Stimulated activated CD8-positive, alpha-beta memory T cell treated with anti-CD3 and anti-CD28 coated beads, Interleukin-7, amount 100 ng/mL, for 24 hours (primary cell): ENCODE measurements around the gene TMEM178A.
"Not testable (repeated sequence)": the region's sequence is repeated elsewhere in the genome, so short reads cannot be mapped to it uniquely, and the experiment has no call there.

Experiments used
- DNase-seq: peaks from one replicate; pipeline ENCODE4 v3.0.0-alpha.2; 2020; ENCODE audit warnings: low read depth

Gene TMEM178A

DNA sequence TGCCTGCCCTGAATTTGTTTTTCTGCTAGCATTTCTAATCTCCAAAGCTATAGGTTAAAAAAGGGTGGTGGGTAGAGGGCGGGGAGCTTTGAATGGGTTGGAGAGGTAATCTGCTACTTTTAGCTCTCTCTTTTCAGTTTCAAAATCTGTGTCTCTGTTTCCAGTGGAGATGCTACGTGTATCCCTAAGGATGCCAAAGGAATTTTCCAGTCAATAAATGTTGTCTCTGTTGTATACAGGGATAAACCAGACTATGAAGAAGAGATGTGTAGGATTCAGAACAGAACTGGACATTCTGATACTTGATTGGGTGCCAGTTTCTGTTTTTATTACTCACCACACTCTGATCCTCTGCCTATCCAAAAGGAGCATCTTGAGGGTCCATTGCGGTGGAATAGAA lies 50.1 kb downstream of the TMEM178A start:
- DNase-seq, result no peak

GRCh38 chr2:39717067-39717466 lies 51.4 kb downstream of the TMEM178A start:
- no peak for DNase-seq

- no peak for DNase-seq
These were observed 52.8 kb downstream of the TMEM178A start for GRCh38 chr2:39718483-39718882.

GRCh38 chr2:39719317-39719716 lies 53.6 kb downstream of the TMEM178A start:
- DNase-seq, result no peak

GRCh38 chr2:39720970-39721369 lies 55.3 kb downstream of the TMEM178A start:
- DNase-seq, result no peak

- DNase-seq, result no peak
These were observed 57.8 kb downstream of the TMEM178A start for GRCh38 chr2:39723497-39723896.

GRCh38 chr2:39723946-39724827 lies 58.5 kb downstream of the TMEM178A start:
- DNase-seq, result no peak

GRCh38 chr2:39724828-39725144 lies 59.1 kb downstream of the TMEM178A start:
- DNase-seq, result no peak

GRCh38 chr2:39725401-39725800 lies 59.7 kb downstream of the TMEM178A start:
- DNase-seq, result no peak

DNA sequence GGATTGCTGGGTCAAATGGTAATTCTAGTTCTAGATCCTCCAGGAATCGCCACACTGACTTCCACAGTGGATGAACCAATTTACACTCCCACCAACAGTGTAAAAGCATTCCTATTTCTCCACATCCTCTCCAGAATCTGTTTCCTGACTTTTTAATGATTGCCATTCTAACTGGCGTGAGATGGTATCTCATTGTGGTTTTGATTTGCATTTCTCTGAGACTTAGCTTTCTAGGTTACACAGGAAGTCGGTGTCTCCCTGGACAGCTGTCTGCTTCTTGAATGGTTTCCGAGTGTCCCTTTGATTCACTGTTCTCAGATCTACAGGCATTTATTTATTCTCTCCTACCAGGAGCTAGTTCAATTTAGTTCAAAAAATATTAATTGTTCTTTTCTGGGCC lies 62.4 kb downstream of the TMEM178A start:
- not testable (repeated sequence) for DNase-seq

DNA sequence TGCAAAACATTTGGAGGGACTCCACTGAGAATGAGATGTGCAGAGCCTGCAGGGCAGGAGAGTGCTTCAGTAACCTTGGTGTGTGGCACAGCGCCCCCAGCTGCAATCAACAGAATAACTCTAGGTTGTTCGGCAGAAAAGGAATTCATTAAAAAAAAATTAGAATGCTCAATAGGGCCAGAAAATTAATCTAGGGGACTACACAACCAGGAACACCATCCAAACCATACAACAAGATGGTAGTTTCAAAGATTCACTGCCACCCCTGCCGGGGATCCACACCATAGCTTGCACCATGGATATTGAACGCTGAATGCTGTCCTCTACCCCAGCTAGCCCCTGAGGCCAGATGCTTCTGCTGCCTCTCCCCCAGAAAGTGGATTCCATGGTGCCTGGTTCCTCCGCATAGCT lies 63.2 kb downstream of the TMEM178A start:
- DNase-seq, result no peak

DNA sequence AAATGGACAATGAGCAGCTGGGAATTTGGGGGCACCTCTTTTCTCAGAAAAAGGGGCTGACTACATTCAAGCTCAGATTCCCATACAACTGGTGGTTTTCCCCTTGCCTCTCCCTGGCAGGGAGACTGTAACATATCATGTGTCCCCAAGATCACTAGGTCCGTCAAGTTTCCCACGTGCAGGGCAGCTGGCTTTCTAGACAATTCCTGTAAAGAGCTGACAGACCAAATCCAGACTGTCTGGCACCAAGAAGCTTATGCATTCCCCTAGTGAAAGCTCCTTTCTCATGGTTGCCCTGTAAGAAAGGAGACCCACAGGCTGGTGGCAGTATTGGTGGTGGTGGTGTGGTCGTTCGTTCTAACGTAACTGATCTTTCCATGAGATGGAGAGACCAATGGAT lies 64.6 kb downstream of the TMEM178A start:
- DNase-seq, result no peak

DNA sequence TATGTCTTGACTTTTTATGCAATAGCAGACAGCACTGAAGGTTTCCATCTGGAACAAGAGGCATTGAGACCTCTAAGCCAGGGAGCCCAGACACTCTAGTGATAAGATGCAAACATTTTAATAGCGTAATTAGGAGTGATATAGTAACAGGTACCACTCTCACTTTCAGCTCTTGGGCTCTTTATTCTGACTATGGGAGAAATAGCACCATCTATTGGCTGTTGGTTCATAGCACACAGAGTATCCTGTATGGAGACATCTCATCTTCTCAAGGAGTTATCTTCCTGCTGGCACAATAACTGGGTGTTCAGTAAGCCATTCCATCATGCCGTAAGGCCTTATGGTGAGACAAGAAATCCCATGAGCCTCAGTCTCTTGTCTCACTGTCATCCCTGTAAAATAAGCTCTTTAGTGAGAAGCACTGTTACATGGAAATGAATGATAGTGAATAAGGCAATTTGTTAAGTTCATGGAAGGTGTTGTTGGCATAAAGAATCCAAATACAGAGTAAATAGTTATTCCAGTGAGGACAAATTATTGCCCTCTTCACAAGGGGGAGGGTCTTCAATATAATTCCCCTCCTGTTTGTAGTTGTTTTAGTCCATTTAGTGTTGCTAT lies 65.1 kb downstream of the TMEM178A start:
- no peak for DNase-seq

GRCh38 chr2:39731546-39731945 lies 65.8 kb downstream of the TMEM178A start:
- no peak for DNase-seq

DNA sequence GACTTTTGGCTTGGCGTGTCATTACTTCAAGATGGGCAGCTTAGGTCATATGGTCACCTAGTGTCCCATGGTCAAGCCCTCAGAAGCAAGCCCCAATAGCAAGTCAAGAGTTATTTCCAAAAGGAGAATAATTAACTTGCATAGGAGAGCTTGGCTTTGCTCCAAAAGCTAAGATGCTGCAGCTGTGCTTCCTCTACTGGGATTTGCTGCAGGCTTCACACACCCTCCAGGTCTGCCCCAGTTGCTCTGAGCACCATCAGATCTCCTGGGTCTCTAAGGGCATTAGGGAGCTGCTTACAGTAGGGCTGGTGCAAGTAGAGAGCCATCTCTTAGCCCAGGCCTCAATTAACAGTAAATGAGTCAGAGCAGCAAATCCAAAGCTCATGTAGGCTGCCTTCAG lies 66.8 kb downstream of the TMEM178A start:
- DNase-seq, result no peak

- no peak for DNase-seq
These were observed 67.5 kb downstream of the TMEM178A start for GRCh38 chr2:39733070-39733674.

DNA sequence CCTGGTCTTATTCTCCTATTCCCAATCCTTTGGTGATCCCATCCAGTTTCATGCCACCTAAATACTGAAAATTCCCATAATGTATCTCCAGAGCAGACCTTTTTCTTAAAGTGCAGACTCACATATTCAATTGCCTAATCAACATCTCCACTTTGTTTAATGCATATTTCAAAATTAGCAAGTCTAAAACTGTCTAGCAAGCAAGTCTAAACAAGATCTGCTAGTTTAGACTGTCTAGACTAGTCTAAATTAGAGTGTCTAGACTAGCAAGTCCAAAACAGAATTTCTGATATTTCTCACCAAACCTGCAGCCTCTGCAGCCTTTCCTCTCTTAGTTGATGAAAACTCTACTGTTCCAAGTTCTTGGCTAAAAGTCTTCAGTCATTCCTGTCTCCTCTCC lies 68.7 kb downstream of the TMEM178A start:
- DNase-seq, result no peak

GRCh38 chr2:39735648-39736047 lies 69.9 kb downstream of the TMEM178A start:
- DNase-seq, result no peak

DNA sequence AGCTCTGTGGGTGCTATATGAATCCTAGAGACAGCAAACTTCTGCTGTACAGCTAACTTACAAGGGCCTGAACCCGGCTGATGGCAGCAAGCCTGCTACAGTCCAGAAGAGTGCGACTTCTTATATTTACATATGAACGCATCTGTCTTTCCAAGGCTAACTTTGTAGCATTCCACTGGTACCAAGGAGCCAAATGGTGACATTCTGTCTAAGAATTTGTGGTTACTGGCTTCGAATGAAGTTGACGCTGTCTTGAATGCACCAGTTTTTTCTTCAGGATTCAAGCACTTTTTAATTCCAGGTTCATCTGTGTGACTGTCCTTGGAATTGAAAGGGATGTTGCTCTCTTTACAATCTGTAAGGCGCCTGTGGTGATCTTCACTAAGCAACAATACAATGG lies 70.9 kb downstream of the TMEM178A start:
- no peak for DNase-seq

- no peak for DNase-seq
These were observed 71.9 kb downstream of the TMEM178A start for GRCh38 chr2:39737661-39738060.

GRCh38 chr2:39738936-39739335 lies 73.2 kb downstream of the TMEM178A start:
- no peak for DNase-seq

DNA sequence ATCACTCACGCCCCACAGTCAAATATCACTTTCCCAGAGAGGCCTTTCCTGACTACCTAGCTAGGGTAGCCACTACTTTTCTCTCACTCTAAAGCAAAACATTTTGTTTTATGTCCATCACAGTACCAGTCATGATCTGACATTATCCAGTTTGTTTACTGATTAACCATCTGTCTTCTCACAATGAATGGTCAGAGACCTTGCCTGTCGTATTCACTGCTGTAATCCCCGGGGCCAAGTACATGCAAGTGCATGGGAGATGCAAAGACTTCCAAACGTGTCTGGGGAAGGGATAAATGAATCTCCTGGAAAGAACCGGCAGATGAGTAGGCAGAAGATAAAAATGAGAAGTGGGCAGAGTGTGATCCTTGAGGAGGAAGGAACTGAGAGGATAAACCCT lies 73.7 kb downstream of the TMEM178A start:
- DNase-seq, result no peak

DNA sequence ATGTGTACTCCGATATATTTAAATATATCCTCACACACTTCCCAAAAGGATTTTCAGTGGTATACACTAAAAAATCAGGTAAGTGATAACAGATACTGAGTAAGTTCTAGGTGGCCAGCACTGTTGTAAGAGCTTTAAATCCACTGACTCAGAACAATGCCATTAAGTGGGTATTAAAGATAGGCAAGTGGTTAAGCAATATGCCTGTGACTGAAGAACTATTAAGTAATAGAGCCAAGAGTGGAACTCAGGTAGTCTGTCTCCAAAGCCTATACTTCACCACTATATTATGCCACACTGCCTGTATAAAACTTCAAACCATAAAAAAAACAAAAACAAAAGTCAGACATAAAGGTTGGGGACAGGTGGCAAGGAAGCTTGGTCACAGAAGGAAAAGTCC lies 76.2 kb downstream of the TMEM178A start:
- DNase-seq, result no peak
